Right atrium auricular region (tissue), 2 donors: Measurements from ENCODE around the gene SYCP2. TPM values are rescaled to one million over a fixed set of nuclear protein-coding genes. Genes with fewer than 3 reads are reported as not detected.
"Not testable (repeated sequence)": the region's sequence is repeated elsewhere in the genome, so short reads cannot be mapped to it uniquely, and the experiment has no call there.

Experiments
- DNase-seq: peaks from one replicate; pipeline ENCODE4 v3.0.0-alpha.2; 2019; ENCODE audit warnings: low spot score
- H3K27ac ChIP-seq, 2 donors: fragments of 200-600 bp; sonication (generic); 1 replicate in 1 of 2; 2 replicates in 1 of 2; pipeline ENCODE4 v1.5.1; 2016 to 2019
- H3K27me3 ChIP-seq, 2 donors: fragments of 200-600 bp; sonication (generic); one replicate each; pipeline versions ENCODE4 v1.5.1 to v1.6.0; 2017 to 2019
- H3K36me3 ChIP-seq: fragments of 200-600 bp; sonication (generic); one replicate; pipeline ENCODE4 v1.5.1; 2016
- H3K4me1 ChIP-seq, 2 donors: fragments of 200-600 bp; sonication (generic); one replicate each; pipeline versions ENCODE4 v1.5.1 to v1.6.0; 2017 to 2019
- H3K4me3 ChIP-seq, 2 donors: fragments of 200-600 bp; sonication (generic); 1 replicate in 1 of 2; 2 replicates in 1 of 2; pipeline ENCODE4 v1.5.1; 2017 to 2019; ENCODE audit warnings: mild to moderate bottlenecking in 1 of 2, moderate library complexity in 1 of 2
- H3K9me3 ChIP-seq, 2 donors: fragments of 200-600 bp; sonication (generic); one replicate each; pipeline ENCODE4 v1.5.1; 2019
- CTCF ChIP-seq, 2 donors: fragments of 200-600 bp; sonication (generic); IDR thresholded peaks; one replicate each; pipeline ENCODE4 v1.5.1; 2019; ENCODE audit warnings: antibody characterized with exemption in 2 of 2
- total RNA-seq, 2 donors: library from RNA; depleted of rRNA; stranded (reverse); fragments of >200 nt; gene quantifications; one replicate each; pipeline ENCODE4 v1.1.0, GENCODE V29; 2016

The SYCP2 gene
- total RNA-seq, 2 donors from 2014 or later: 0.56 to 0.79 TPM

- H3K27me3 ChIP-seq: no peaks in the 10 kb centered on the region
- peaks cover 0 to 8% of the 10 kb centered on the region in 2 donors for H3K9me3 ChIP-seq
- no peaks in the 10 kb centered on the region for H3K4me1 ChIP-seq
- H3K36me3 ChIP-seq: no peaks in the 10 kb centered on the region
- H3K4me3 ChIP-seq: no peak overlapping the region
- no peak overlapping the region for H3K27ac ChIP-seq
- no peak for TF ChIP-seq CTCF (IDR thresholded peaks at IDR 0.05)
- DNase-seq: no peak
Observed at GRCh38 chr20:59858425-59858824, 75.0 kb downstream of the SYCP2 start.

- TF ChIP-seq CTCF (IDR thresholded peaks at IDR 0.05): no peak
- no peak for DNase-seq
- H3K27ac ChIP-seq: no peak overlapping the region
- no peaks in the 10 kb centered on the region for H3K27me3 ChIP-seq
- H3K4me3 ChIP-seq: no peak overlapping the region
- peaks cover 0 to 8% of the 10 kb centered on the region in 2 donors for H3K9me3 ChIP-seq
- no peaks in the 10 kb centered on the region for H3K36me3 ChIP-seq
- H3K4me1 ChIP-seq: no peaks in the 10 kb centered on the region
Observed at GRCh38 chr20:59857966-59858365, 75.5 kb downstream of the SYCP2 start.

GRCh38 chr20:59856941-59857340 is 76.5 kb downstream of the SYCP2 start:
- H3K27ac ChIP-seq, H3K36me3 ChIP-seq, H3K4me3 ChIP-seq, H3K27me3 ChIP-seq, H3K4me1 ChIP-seq, DNase-seq, H3K9me3 ChIP-seq: not testable (repeated sequence)

GRCh38 chr20:59856526-59856925 is 76.9 kb downstream of the SYCP2 start:
- not testable (repeated sequence) for H3K27me3 ChIP-seq, DNase-seq, H3K4me3 ChIP-seq, H3K27ac ChIP-seq, H3K4me1 ChIP-seq, H3K9me3 ChIP-seq, H3K36me3 ChIP-seq

GRCh38 chr20:59850018-59850641 is 83.3 kb downstream of the SYCP2 start:
- no peak overlapping the region for H3K4me3 ChIP-seq
- H3K4me1 ChIP-seq: no peaks in the 10 kb centered on the region
- no peaks in the 10 kb centered on the region for H3K36me3 ChIP-seq
- H3K27me3 ChIP-seq: no peaks in the 10 kb centered on the region
- no peak for DNase-seq
- no peak overlapping the region for H3K27ac ChIP-seq
- H3K9me3 ChIP-seq: no peaks in the 10 kb centered on the region
- peak; percentile 46 to 82 for TF ChIP-seq CTCF (IDR thresholded peaks at IDR 0.05)

- no peaks in the 10 kb centered on the region for H3K27me3 ChIP-seq
- H3K27ac ChIP-seq: no peak overlapping the region
- DNase-seq: no peak
- no peaks in the 10 kb centered on the region for H3K4me1 ChIP-seq
- no peaks in the 10 kb centered on the region for H3K36me3 ChIP-seq
- H3K9me3 ChIP-seq: no peaks in the 10 kb centered on the region
- H3K4me3 ChIP-seq: no peak overlapping the region
- TF ChIP-seq CTCF (IDR thresholded peaks at IDR 0.05): no peak
Observed at GRCh38 chr20:59848182-59848581, 85.3 kb downstream of the SYCP2 start.

- Histone ChIP-seq H3K36me3 (no peaks in the 10 kb centered on the region), H3K9me3 (no peaks in the 10 kb centered on the region), H3K27ac (no peak overlapping the region), H3K27me3 (no peaks in the 10 kb centered on the region), H3K4me3 (no peak overlapping the region), H3K4me1 (no peaks in the 10 kb centered on the region)
- no peak for DNase-seq
- no peak for TF ChIP-seq CTCF (IDR thresholded peaks at IDR 0.05)
Observed at GRCh38 chr20:59845472-59845871, 88.0 kb downstream of the SYCP2 start.
